Measurements from ENCODE around the gene IFITM10. TPM values are rescaled to one million over a fixed set of nuclear protein-coding genes. Genes with fewer than 3 reads are reported as not detected.

Gene IFITM10
- total RNA-seq, 1 experiment from 2014 or later = 18.0 TPM

- Histone ChIP-seq H3K36me3 (ENCODE audit: control insufficient read depth, insufficient read depth, low read length) (peaks cover 3% of the 10 kb centered on the region; the same call in 1 of the 2 replicates), H3K4me1 (ENCODE audit: control insufficient read depth, insufficient read depth, low read length) (peaks cover 41% of the 10 kb centered on the region), H3K27ac (ENCODE audit: low read length) (peak overlapping the region; percentile 83), H3K27me3 (ENCODE audit: control insufficient read depth, insufficient read depth, low read length) (no peaks in the 10 kb centered on the region), H3K4me3 (ENCODE audit: low read depth in 2 of 2, low read length in 2 of 2) (peak overlapping the region; percentile 37 to 51), H3K9me3 (ENCODE audit: control insufficient read depth, insufficient read depth, low read depth, low read length) (no peaks in the 10 kb centered on the region)
- POLR2A ChIA-PET = interaction anchor here (0.6 kb wide), 1 partner anchor 392 kb away, joined by 3 read pairs; no protein-coding TSS in a partner anchor
- DNase-seq (ENCODE audit: low read depth, low spot score) (no peak), ATAC-seq (peak; percentile 64)
- no peak for TF ChIP-seq TCF7L2 (IDR thresholded peaks at IDR 0.05; ENCODE audit: low read depth, low read length)
- TF ChIP-seq SIN3A (IDR thresholded peaks at IDR 0.05; ENCODE audit: borderline replicate concordance, insufficient read depth, low read depth, low read length) = 0 out of 2 replicates have a peak, but pooled peaks have one; percentile 28
- TF ChIP-seq, protein P1, sequence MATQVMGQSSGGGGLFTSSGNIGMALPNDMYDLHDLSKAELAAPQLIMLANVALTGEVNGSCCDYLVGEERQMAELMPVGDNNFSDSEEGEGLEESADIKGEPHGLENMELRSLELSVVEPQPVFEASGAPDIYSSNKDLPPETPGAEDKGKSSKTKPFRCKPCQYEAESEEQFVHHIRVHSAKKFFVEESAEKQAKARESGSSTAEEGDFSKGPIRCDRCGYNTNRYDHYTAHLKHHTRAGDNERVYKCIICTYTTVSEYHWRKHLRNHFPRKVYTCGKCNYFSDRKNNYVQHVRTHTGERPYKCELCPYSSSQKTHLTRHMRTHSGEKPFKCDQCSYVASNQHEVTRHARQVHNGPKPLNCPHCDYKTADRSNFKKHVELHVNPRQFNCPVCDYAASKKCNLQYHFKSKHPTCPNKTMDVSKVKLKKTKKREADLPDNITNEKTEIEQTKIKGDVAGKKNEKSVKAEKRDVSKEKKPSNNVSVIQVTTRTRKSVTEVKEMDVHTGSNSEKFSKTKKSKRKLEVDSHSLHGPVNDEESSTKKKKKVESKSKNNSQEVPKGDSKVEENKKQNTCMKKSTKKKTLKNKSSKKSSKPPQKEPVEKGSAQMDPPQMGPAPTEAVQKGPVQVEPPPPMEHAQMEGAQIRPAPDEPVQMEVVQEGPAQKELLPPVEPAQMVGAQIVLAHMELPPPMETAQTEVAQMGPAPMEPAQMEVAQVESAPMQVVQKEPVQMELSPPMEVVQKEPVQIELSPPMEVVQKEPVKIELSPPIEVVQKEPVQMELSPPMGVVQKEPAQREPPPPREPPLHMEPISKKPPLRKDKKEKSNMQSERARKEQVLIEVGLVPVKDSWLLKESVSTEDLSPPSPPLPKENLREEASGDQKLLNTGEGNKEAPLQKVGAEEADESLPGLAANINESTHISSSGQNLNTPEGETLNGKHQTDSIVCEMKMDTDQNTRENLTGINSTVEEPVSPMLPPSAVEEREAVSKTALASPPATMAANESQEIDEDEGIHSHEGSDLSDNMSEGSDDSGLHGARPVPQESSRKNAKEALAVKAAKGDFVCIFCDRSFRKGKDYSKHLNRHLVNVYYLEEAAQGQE (IDR thresholded peaks at IDR 0.05; ENCODE audit: insufficient read depth in 1 of 2, low read depth in 2 of 2, low read length in 1 of 2) = no peak
- peak; percentile 57; the same call in 1 of the 2 replicates for TF ChIP-seq POLR2AphosphoS5 (IDR thresholded peaks at IDR 0.05; ENCODE audit: low read depth, low read length)
- TF ChIP-seq, protein P2, sequence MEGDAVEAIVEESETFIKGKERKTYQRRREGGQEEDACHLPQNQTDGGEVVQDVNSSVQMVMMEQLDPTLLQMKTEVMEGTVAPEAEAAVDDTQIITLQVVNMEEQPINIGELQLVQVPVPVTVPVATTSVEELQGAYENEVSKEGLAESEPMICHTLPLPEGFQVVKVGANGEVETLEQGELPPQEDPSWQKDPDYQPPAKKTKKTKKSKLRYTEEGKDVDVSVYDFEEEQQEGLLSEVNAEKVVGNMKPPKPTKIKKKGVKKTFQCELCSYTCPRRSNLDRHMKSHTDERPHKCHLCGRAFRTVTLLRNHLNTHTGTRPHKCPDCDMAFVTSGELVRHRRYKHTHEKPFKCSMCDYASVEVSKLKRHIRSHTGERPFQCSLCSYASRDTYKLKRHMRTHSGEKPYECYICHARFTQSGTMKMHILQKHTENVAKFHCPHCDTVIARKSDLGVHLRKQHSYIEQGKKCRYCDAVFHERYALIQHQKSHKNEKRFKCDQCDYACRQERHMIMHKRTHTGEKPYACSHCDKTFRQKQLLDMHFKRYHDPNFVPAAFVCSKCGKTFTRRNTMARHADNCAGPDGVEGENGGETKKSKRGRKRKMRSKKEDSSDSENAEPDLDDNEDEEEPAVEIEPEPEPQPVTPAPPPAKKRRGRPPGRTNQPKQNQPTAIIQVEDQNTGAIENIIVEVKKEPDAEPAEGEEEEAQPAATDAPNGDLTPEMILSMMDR (IDR thresholded peaks at IDR 0.05) = no peak
- CTCF ChIA-PET = interaction anchor here (0.6 to 1.0 kb wide), 3 partner anchors 30 to 83 kb away, joined by 3 to 6 read pairs (median 3); no protein-coding TSS in a partner anchor
- in situ Hi-C loops (cut with HindIII; ENCODE audit: low pct_unique_long_range_greater_than_20kb, low sequenced_read_pairs) = no loop called here
- intact Hi-C loops (cut with micrococcal nuclease; ENCODE audit: unreplicated experiment) = no loop called here
- BruUV-seq (replicated peaks) = TSS peak; percentile 57
These were observed 722 bp downstream of the IFITM10 start for GRCh38 chr11:1749395-1750351.

- ATAC-seq = peak; percentile 42
- in situ Hi-C loops (cut with HindIII; ENCODE audit: low pct_unique_long_range_greater_than_20kb, low sequenced_read_pairs) = no loop called here
- Histone ChIP-seq H3K4me3 (ENCODE audit: low read depth in 2 of 2, low read length in 2 of 2) (peak overlapping the region; percentile 37 to 51), H3K27ac (ENCODE audit: low read length) (no peak overlapping the region), H3K27me3 (ENCODE audit: control insufficient read depth, insufficient read depth, low read length) (no peaks in the 10 kb centered on the region), H3K36me3 (ENCODE audit: control insufficient read depth, insufficient read depth, low read length) (no peaks in the 10 kb centered on the region; the same call in 1 of the 2 replicates), H3K4me1 (ENCODE audit: control insufficient read depth, insufficient read depth, low read length) (peaks cover 41% of the 10 kb centered on the region), H3K9me3 (ENCODE audit: control insufficient read depth, insufficient read depth, low read depth, low read length) (no peaks in the 10 kb centered on the region)
- DNase-seq (ENCODE audit: low read depth, low spot score) = no peak
- intact Hi-C loops (cut with micrococcal nuclease; ENCODE audit: unreplicated experiment) = no loop called here
- TF ChIP-seq, protein P2 (IDR thresholded peaks at IDR 0.05) = no peak
- TF ChIP-seq SIN3A (IDR thresholded peaks at IDR 0.05; ENCODE audit: borderline replicate concordance, insufficient read depth, low read depth, low read length) = peak; percentile 55; the same call in 1 of the 2 replicates
- ChIA-PET POLR2A (no interaction called here), CTCF (interaction anchor here (0.9 to 1.0 kb wide), 2 partner anchors 66 to 84 kb away, joined by 3 to 6 read pairs; no protein-coding TSS in a partner anchor)
- no TSS peak for BruUV-seq (replicated peaks)
These were observed 1.6 kb downstream of the IFITM10 start for GRCh38 chr11:1748636-1749394.

Measured in Panc1 (cell line).